GM21529 (cell line): ENCODE measurements around the gene ARL9.

Experiments used
- ATAC-seq: cut with Tn5 transposase; IDR thresholded peaks from one replicate; pipeline ENCODE4 v1.9.1; 2021; ENCODE audit not compliant: unreplicated experiment

ARL9 gene

DNA sequence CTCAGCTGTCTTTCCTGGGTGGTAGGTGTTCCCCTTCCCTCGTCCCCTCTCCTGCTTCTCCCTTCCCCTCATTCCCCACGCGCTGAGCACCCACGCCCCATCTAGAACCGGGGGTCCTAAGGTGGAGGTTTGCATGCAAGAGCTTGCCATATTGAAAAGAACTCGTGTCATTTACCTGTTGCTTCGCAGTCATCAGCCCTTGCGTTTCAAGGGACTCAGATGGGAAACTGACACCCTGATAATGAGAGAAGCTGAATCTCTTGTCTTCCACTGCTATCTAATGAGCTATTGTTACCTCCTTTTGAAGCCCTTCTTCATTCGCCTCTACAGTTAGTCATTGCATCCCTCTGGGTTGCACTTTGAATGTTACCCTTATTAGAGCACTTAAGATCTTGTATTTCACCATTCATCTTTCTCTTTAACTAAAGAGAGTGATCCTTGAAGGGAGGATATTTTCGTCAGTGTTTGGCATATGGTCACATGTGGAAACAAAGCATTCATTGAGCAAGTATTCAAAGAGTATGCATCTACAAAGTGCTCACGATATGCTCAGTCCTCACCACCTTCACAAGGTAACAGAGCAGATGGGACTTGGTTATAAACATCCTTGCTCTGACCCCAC is 25.7 kb downstream of the ARL9 start:
- no peak for ATAC-seq

DNA sequence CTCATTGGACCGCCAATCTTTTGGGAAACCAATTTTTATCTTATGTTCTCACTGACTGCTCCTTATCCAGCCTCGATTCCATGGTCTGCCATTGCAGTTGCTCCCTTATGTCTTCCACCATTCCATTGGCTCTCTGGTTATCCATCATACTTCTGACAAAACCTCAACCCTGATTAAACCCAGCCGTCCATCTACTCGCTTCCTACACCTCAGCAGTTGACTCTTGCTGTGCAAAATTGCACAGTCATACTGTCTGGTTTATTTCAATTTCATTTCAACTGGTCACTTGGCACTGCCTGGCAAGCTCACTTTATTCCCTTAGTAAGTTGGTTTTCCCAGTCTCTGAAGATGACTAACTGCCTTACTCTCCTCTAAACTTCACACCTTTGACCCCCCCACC is 26.2 kb downstream of the ARL9 start:
- ATAC-seq, result no peak

DNA sequence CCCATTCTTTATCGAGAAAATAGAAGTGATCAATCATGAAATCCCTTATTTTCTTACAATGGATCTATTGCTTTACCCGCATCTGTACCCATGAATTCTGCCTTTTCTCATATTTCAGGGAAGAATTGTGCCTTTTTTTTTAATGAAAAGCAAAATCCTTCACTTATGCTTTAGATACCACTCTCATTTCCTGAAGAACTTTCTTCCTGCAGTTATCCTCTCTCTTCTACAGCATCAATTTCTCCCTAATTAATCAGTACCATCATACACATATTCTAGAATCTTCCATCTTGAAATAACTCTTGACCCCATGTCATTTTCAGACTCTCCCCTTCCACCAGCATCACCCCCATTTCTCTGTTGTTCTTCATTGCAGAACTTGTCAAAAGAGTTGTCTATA is 26.6 kb downstream of the ARL9 start:
- ATAC-seq, result no peak

DNA sequence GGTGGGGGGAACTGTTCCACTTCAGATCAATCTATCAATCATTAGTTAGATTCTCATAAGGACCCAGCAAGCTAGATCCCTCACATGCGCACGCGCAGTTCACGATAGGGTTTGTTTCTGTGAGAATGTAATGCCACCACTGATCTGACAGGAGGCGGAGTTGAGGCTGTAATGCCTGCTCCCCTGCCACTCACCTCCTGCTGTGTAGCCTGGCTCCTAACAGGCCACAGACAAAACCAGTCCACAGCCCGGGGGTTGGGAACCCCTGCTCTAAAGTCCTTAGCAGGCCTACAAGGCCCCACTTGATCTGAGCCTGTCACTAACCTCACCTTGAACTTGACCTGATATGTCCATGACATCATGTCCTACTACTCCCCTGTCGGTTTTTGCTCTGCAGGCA is 30.3 kb downstream of the ARL9 start:
- ATAC-seq, result no peak

DNA sequence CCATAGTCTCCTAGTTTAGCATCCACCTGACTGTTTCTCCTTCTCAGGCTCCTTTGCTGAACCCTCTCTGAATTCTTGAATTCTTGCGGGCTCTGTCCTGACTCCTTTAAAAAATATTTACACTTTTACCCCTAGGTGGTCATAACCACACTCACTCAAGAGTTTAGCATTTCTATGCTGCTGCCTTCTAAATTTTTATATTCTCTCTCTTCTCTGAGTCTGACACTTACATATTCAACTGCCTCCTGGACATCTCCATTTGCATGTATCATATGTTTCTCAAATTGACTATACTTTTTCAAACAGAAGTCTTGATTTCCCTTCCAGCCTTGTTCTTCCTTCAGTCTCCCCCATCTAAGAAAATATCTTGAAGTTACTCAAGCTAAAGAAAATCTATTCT is 31.6 kb downstream of the ARL9 start:
- ATAC-seq, result no peak

DNA sequence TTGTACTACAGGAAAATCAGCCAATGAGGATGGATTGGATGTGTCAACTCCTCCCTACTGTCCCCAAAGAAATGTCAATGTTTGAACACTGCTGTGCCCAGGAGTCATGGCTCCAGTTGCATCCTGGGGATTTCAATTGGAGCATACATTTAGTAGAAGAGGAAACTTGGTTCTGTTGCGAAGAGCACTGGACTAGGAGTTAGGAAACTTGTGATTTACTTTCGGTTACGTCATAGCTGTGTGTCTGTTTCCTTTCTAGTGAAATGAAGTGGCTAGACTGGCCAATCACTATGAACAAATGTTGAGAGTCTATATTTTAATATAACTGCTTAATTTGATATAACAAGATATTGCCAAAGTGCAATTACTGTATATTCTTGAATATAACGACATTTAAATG is 35.2 kb downstream of the ARL9 start:
- ATAC-seq, result no peak

DNA sequence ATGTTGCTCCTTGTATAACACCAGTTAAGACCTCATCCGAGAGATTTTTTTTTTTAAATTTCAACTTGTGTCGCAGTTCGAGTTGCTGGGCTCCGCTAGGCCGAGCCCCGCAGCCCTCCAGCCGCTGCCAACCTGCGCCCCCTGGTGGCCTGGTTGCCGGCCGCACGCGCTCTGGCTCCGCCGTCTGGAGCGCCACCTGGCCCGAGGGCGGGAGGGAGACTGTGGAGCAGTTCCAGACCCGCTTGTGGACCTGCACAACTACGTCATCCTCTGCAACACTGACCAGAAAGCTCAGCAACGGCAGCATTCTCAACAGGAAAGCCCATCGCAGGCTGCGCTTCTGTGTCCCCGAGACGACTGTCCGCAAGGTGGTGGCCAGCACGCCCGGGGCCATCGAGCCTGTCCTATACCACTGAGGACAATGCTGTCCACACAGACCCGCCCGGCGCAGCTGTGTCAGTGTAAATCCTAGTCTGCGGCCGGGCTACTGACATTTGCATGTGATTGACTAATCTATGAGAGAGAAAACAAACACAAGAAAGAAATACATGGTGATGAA is 39.1 kb downstream of the ARL9 start:
- peak; percentile 97 for ATAC-seq

DNA sequence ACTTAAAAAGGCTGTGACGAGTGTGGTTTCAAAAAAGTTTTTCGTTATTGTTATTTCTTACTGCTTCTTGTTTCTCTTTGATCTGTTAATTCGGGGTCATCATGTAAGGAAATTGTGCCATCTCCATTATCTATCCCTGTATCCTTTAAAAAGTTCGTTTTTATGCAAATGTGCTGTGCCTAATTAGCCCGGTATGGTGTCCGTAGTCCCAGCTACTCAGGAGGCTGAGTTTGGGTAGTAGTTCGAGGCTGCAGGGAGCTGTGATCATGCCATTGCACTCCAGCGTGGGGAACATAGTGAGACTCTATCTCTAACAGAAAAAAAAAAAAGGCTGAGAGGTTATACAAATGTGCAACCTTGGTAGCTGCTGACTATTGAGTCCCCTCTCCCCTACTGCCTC is 45.1 kb downstream of the ARL9 start:
- ATAC-seq, result no peak

DNA sequence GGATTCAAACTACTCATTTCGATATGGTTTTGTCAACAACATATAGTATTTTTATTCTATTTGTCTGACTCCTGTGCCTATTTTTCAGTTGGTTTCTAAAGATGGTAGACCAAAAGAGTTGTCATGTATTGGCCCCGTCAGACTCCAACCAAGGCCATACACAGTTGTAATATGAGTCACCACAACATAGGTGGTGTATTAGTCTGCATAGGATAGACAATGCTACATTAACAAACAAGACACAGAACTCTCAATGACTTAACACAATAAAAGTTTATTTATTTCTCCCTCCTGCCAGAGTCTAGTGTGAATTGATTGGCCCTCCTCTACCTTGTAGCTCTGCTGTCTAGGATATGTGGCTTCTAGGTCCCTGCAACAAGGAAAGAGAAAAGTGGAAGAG is 45.9 kb downstream of the ARL9 start:
- no peak for ATAC-seq

DNA sequence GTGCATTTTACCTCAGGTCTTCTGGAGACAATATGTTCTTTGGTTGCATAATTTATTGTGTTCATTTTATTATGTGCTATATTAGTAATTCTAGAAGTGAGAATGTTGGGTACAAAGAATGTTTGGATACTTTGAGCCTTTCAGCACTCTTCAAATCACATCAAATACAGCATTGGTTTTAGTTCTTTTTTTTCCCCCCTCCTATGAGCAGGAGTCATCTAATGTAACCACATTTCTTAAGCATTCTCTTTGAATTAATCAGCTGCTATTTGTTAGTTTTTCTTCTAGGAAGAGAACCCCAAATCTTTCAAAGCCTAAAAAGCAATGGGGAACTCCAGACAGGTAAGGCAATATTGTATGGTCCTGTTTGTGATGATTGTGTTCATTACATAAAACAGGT is 46.7 kb downstream of the ARL9 start:
- no peak for ATAC-seq

DNA sequence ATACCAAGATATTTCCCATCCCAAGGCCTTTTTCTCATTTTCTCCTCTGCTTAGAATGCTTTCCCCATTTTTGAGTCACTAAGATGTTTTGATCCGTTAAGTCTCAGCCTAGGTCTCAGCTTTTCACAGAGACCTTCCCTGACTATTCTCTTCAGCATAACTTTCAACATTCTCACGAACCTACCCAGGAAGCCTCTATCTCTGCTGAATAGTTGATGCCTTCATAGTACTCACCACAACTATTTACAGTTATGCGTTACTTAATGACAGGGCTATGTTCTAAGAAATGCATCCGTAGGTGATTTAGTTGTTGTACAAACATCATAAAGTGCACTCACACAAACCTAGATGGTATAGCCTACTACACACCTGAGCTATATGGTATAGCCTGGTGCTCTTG is 64.5 kb downstream of the ARL9 start:
- no peak for ATAC-seq
